Liver (tissue), 9 donors: Measurements from ENCODE around the gene MIEF2. TPM values are rescaled to one million over a fixed set of nuclear protein-coding genes. Genes with fewer than 3 reads are reported as not detected.

Source experiments
- DNase-seq: peaks from one replicate; pipeline ENCODE4 v3.0.0-alpha.2; 2017; ENCODE audit warnings: low spot score
- H3K27ac ChIP-seq, 2 donors: one replicate each; pipeline ENCODE4 v1.7.0; 2013; ENCODE audit warnings: inconsistent platforms in 2 of 2, low read length in 2 of 2, control low read depth in 1 of 2, low read depth in 1 of 2, mild to moderate bottlenecking in 1 of 2
- H3K27me3 ChIP-seq, 4 donors: one replicate each; pipeline versions ENCODE4 v1.6.1 to v1.7.0; 2013; ENCODE audit warnings: low read length in 3 of 4, inconsistent platforms in 1 of 4, mild to moderate bottlenecking in 1 of 4, moderate library complexity in 1 of 4; ENCODE audit not compliant: control insufficient read depth in 4 of 4, insufficient read depth in 4 of 4
- H3K36me3 ChIP-seq, 4 donors: one replicate each; pipeline versions ENCODE4 v1.6.1 to v1.7.0; 2013; ENCODE audit warnings: low read length in 3 of 4, mild to moderate bottlenecking in 3 of 4, low read depth in 1 of 4, moderate library complexity in 1 of 4; ENCODE audit not compliant: control insufficient read depth in 4 of 4, insufficient read depth in 3 of 4
- H3K4me1 ChIP-seq, 4 donors: one replicate each; pipeline versions ENCODE4 v1.6.1 to v1.7.0; 2013; ENCODE audit warnings: low read length in 3 of 4, mild to moderate bottlenecking in 3 of 4, moderate library complexity in 1 of 4; ENCODE audit not compliant: control insufficient read depth in 4 of 4, insufficient read depth in 4 of 4
- H3K4me3 ChIP-seq, 3 donors: one replicate each; pipeline versions ENCODE4 v1.6.1 to v1.7.0; 2013; ENCODE audit warnings: low read length in 3 of 3, control low read depth in 1 of 3, low read depth in 1 of 3, mild to moderate bottlenecking in 1 of 3
- H3K9ac ChIP-seq, 2 donors: one replicate each; pipeline ENCODE4 v1.7.0; 2013; ENCODE audit warnings: low read length in 2 of 2, mild to moderate bottlenecking in 2 of 2, moderate library complexity in 2 of 2, control low read depth in 1 of 2, low read depth in 1 of 2
- H3K9me3 ChIP-seq, 4 donors: one replicate each; pipeline versions ENCODE4 v1.6.1 to v1.7.0; 2013; ENCODE audit warnings: low read length in 3 of 4; ENCODE audit not compliant: control insufficient read depth in 4 of 4
- ATF3 ChIP-seq: IDR thresholded peaks from 2 replicates; pipeline ENCODE4 v1.6.1; 2016; ENCODE audit warnings: antibody characterized with exemption
- CTCF ChIP-seq: fragments of 150-350 bp; IDR thresholded peaks from 2 replicates; pipeline ENCODE4 v1.5.1; 2017; ENCODE audit warnings: improper control_type of control experiment, low read depth, low read length; ENCODE audit not compliant: missing input control
- EGR1 ChIP-seq, 2 donors: IDR thresholded peaks; 2 replicates each; pipeline ENCODE4 v1.6.1; 2016 to 2018; ENCODE audit warnings: antibody characterized with exemption in 2 of 2, low read depth in 2 of 2
- FOXA1 ChIP-seq: IDR thresholded peaks from 2 replicates; pipeline ENCODE4 v1.6.1; 2016; ENCODE audit warnings: antibody characterized with exemption
- FOXA2 ChIP-seq: IDR thresholded peaks from 2 replicates; pipeline ENCODE4 v1.6.1; 2016; ENCODE audit warnings: antibody characterized with exemption
- GABPA ChIP-seq, 2 donors: IDR thresholded peaks in 1 of 2; conservative IDR thresholded peaks in 1 of 2; 2 replicates each; pipeline ENCODE4 v1.6.1; 2016; ENCODE audit warnings: antibody characterized with exemption in 2 of 2, mild to moderate bottlenecking in 1 of 2, moderate library complexity in 1 of 2
- HNF4G ChIP-seq: IDR thresholded peaks from 2 replicates; pipeline ENCODE4 v1.6.1; 2016; ENCODE audit warnings: antibody characterized with exemption
- JUND ChIP-seq, 2 donors: IDR thresholded peaks; 2 replicates each; pipeline ENCODE4 v1.6.1; 2016; ENCODE audit warnings: antibody characterized with exemption in 2 of 2
- MAX ChIP-seq: IDR thresholded peaks from 2 replicates; pipeline ENCODE4 v1.6.1; 2016; ENCODE audit warnings: antibody characterized with exemption
- NR2F2 ChIP-seq: IDR thresholded peaks from 2 replicates; pipeline ENCODE4 v1.6.1; 2016; ENCODE audit warnings: antibody characterized with exemption
- RAD21 ChIP-seq, 2 donors: IDR thresholded peaks; 2 replicates each; pipeline ENCODE4 v1.6.1; 2016; ENCODE audit warnings: antibody characterized with exemption in 2 of 2, mild to moderate bottlenecking in 2 of 2
- REST ChIP-seq: IDR thresholded peaks from 2 replicates; pipeline ENCODE4 v1.6.1; 2016; ENCODE audit warnings: antibody characterized with exemption, mild to moderate bottlenecking
- RXRA ChIP-seq, 2 donors: IDR thresholded peaks; 2 replicates each; pipeline ENCODE4 v1.6.1; 2017 to 2018; ENCODE audit warnings: antibody characterized with exemption in 2 of 2, mild to moderate bottlenecking in 1 of 2
- SP1 ChIP-seq: IDR thresholded peaks from 2 replicates; pipeline ENCODE4 v1.6.1; 2018; ENCODE audit warnings: antibody characterized with exemption, mild to moderate bottlenecking
- TAF1 ChIP-seq: conservative IDR thresholded peaks from 2 replicates; pipeline ENCODE4 v1.6.1; 2016; ENCODE audit warnings: antibody characterized with exemption, mild to moderate bottlenecking
- YY1 ChIP-seq: IDR thresholded peaks from 2 replicates; pipeline ENCODE4 v1.6.1; 2016; ENCODE audit warnings: antibody characterized with exemption, mild to moderate bottlenecking
- ZBTB33 ChIP-seq: IDR thresholded peaks from 2 replicates; pipeline ENCODE4 v1.6.1; 2016; ENCODE audit warnings: antibody characterized with exemption
- WGBS: extraction: QIAGEN DNeasy Blood & Tissue Kit; methylation state at CpG from one replicate; pipeline ENCODE4 v1.1.7; 2013; 5-methylcytosine and 5-hydroxymethylcytosine counted together
- polyA plus RNA-seq, 2 donors: library from polyadenylated mRNA; stranded (reverse) in 1 of 2; unstranded in 1 of 2; fragments of 200-250 nt in 1 of 2; fragments of >200 nt in 1 of 2; fragmentation: Nextera tagmentation in 1 of 2; extraction: Ambion mirVana in 1 of 2; gene quantifications; one replicate each; pipeline versions ENCODE4 v1.2.1 to v1.2.3, GENCODE V29; 2013 to 2015
- total RNA-seq, 2 donors: library from RNA; depleted of rRNA; stranded (reverse); fragments of >200 nt; gene quantifications; one replicate each; pipeline ENCODE4 v1.2.3, GENCODE V29; 2014
- donor health status: healthy.
- donor health status: healthy.
- donor health status: healthy.
- donor health status: healthy.
- donor health status: healthy.

Gene MIEF2
- total and polyA plus RNA-seq, 4 donors = 4.1 to 11.1 (median 6.6) TPM

- peaks cover 0 to 15% (median 6%) of the 10 kb centered on the region in 4 donors for H3K4me1 ChIP-seq
- DNase-seq = no peak
- H3K27me3 ChIP-seq = no peaks in the 10 kb centered on the region
- H3K9ac ChIP-seq = no peak overlapping the region
- H3K27ac ChIP-seq = no peak overlapping the region
- no peaks in the 10 kb centered on the region for H3K36me3 ChIP-seq
- H3K9me3 ChIP-seq = no peaks in the 10 kb centered on the region
- TF ChIP-seq FOXA2 (no peak), ZBTB33 (no peak), HNF4G (no peak), FOXA1 (no peak), TAF1 (no peak), RAD21 (IDR thresholded peaks at IDR 0.05) (no peak), CTCF (no peak), JUND (IDR thresholded peaks at IDR 0.05) (no peak), MAX (no peak), EGR1 (IDR thresholded peaks at IDR 0.05; ENCODE audit: low read depth in 2 of 2) (no peak), YY1 (no peak), RXRA (IDR thresholded peaks at IDR 0.05) (no peak), SP1 (no peak), ATF3 (no peak), REST (no peak)
- peak overlapping the region; percentile 18 to 85 (median 43) for H3K4me3 ChIP-seq
- WGBS = 57% methylated on average over 16 of the region's 16 CpGs
Measured at GRCh38 chr17:18226284-18226945, 34.0 kb upstream of the MIEF2 start.

- H3K4me3 ChIP-seq = no peak overlapping the region
- no peaks in the 10 kb centered on the region for H3K9me3 ChIP-seq
- H3K36me3 ChIP-seq = no peaks in the 10 kb centered on the region
- H3K9ac ChIP-seq = no peak overlapping the region
- 97% methylated on average over 5 of the region's 5 CpGs for WGBS
- DNase-seq = no peak
- H3K27ac ChIP-seq = no peak overlapping the region
- H3K4me1 ChIP-seq = peaks cover 0 to 15% (median 6%) of the 10 kb centered on the region in 4 donors
- H3K27me3 ChIP-seq = no peaks in the 10 kb centered on the region
- TF ChIP-seq ATF3 = no peak
- TF ChIP-seq NR2F2 = no peak
- no peak for TF ChIP-seq GABPA (IDR thresholded peaks at IDR 0.05 in 1 of 2, conservative IDR thresholded peaks at IDR 0.05 in 1 of 2)
- TF ChIP-seq CTCF = no peak
- no peak for TF ChIP-seq FOXA1
- TF ChIP-seq TAF1 = no peak
- no peak for TF ChIP-seq JUND (IDR thresholded peaks at IDR 0.05)
- no peak for TF ChIP-seq REST
- TF ChIP-seq SP1 = no peak
- no peak for TF ChIP-seq EGR1 (IDR thresholded peaks at IDR 0.05; ENCODE audit: low read depth in 2 of 2)
- no peak for TF ChIP-seq FOXA2
Measured at GRCh38 chr17:18227635-18228034, 32.8 kb upstream of the MIEF2 start.
